Vagina (tissue), 2 donors: Measurements from ENCODE around the gene THAP9.

Experiments
- CTCF ChIP-seq, 3 experiments: fragments of 450-650 bp in 2 of 3; fragments of 200-600 bp in 1 of 3; sonication (generic) in 1 of 3; IDR thresholded peaks; one replicate each; pipeline ENCODE4 v1.5.1; 2017 to 2019; ENCODE audit warnings: antibody characterized with exemption in 3 of 3, mild to moderate bottlenecking in 2 of 3, moderate library complexity in 2 of 3
- POLR2A ChIP-seq, 2 donors: fragments of 450-650 bp; IDR thresholded peaks; one replicate each; pipeline ENCODE4 v1.6.1; 2017; ENCODE audit warnings: antibody characterized with exemption in 2 of 2, mild to moderate bottlenecking in 2 of 2, moderate library complexity in 2 of 2

DNA sequence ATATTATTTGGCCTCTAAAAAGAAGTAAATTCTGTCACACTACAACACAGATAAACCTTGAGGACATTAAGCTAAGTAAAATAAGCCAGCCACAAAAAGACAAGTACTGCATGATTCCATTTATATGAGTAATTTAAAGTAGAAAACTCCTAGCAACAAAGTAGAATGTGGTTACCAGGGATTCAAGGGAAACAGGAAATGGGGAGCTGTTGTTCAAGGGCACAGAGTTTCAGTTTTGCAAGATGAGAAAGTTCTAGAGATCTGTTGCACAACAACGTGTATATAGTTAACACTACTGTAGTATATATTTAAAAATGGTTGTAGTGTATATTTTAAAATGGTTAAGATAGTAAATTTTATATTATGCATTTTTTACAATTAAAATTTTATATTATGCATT, 34.9 kb upstream of the THAP9 start:
- TF ChIP-seq CTCF (IDR thresholded peaks at IDR 0.05) (no peak), POLR2A (IDR thresholded peaks at IDR 0.05) (no peak)
